ENCODE data around the gene FHL2.
"Not testable (repeated sequence)": the region's sequence is repeated elsewhere in the genome, so short reads cannot be mapped to it uniquely, and the experiment has no call there.

FHL2 gene

GRCh38 chr2:105335469-105335868, 63.4 kb downstream of the FHL2 start:
- no peak for DNase-seq

GRCh38 chr2:105334211-105334610, 64.6 kb downstream of the FHL2 start:
- DNase-seq, result no peak

GRCh38 chr2:105330681-105331375, 68.0 kb downstream of the FHL2 start:
- DNase-seq, result no peak

GRCh38 chr2:105329561-105330495, 69.0 kb downstream of the FHL2 start, which contains the start of gene TGFBRAP1:
TGFBRAP1 (minus strand) TSS chr2:105329735; CDS start chr2:105308301, 21,434 bp downstream.
- peak; percentile 64 for DNase-seq

GRCh38 chr2:105329197-105329554, 69.7 kb downstream of the FHL2 start:
- peak; percentile 34 for DNase-seq

GRCh38 chr2:105328281-105329196, 70.3 kb downstream of the FHL2 start:
- peak; percentile 50 for DNase-seq

- DNase-seq, result no peak
These were observed 71.2 kb downstream of the FHL2 start for GRCh38 chr2:105327690-105328089.

- DNase-seq, result not testable (repeated sequence)
These were observed 71.6 kb downstream of the FHL2 start for GRCh38 chr2:105327271-105327670.

GRCh38 chr2:105325389-105325963, 73.4 kb downstream of the FHL2 start:
- DNase-seq, result no peak

GRCh38 chr2:105324732-105325131, 74.1 kb downstream of the FHL2 start:
- DNase-seq, result no peak

GRCh38 chr2:105324101-105324500, 74.8 kb downstream of the FHL2 start:
- DNase-seq, result no peak

- DNase-seq, result no peak
These were observed 75.7 kb downstream of the FHL2 start for GRCh38 chr2:105323111-105323510.

- no peak for DNase-seq
These were observed 76.8 kb downstream of the FHL2 start for GRCh38 chr2:105321875-105322646.

- DNase-seq, result no peak
These were observed 78.1 kb downstream of the FHL2 start for GRCh38 chr2:105320651-105321215.

- no peak for DNase-seq
These were observed 80.9 kb downstream of the FHL2 start for GRCh38 chr2:105317937-105318336.

- DNase-seq, result peak; percentile 57
These were observed 83.5 kb downstream of the FHL2 start for GRCh38 chr2:105315314-105315713.

GRCh38 chr2:105313877-105314276, 85.0 kb downstream of the FHL2 start:
- DNase-seq, result no peak
